ENCODE results near the gene SGSM2.

Gene SGSM2

GRCh38 chr17:2383628-2384167 is 46.4 kb downstream of the SGSM2 start:
- no peak for DNase-seq
- no peak for TF ChIP-seq CTCF (IDR thresholded peaks at IDR 0.05; ENCODE audit: low read depth, low read length)
- Histone ChIP-seq H3K27me3 (no peaks in the 10 kb centered on the region), H3K36me3 (peaks cover 7% of the 10 kb centered on the region), H3K4me1 (no peaks in the 10 kb centered on the region), H3K4me3 (ENCODE audit: low read depth, low read length) (no peak overlapping the region), H3K9me3 (no peaks in the 10 kb centered on the region)

GRCh38 chr17:2384439-2385127 is 47.3 kb downstream of the SGSM2 start:
- no peak for DNase-seq
- TF ChIP-seq CTCF (IDR thresholded peaks at IDR 0.05; ENCODE audit: low read depth, low read length): no peak
- Histone ChIP-seq H3K27me3 (no peaks in the 10 kb centered on the region), H3K4me1 (no peaks in the 10 kb centered on the region), H3K36me3 (peaks cover 7% of the 10 kb centered on the region), H3K4me3 (ENCODE audit: low read depth, low read length) (no peak overlapping the region), H3K9me3 (no peaks in the 10 kb centered on the region)

- DNase-seq: no peak
- no peak for TF ChIP-seq CTCF (IDR thresholded peaks at IDR 0.05; ENCODE audit: low read depth, low read length)
These were observed 48.2 kb downstream of the SGSM2 start for GRCh38 chr17:2385240-2386210.

GRCh38 chr17:2386400-2387085 is 49.2 kb downstream of the SGSM2 start:
- DNase-seq: no peak
- Histone ChIP-seq H3K36me3 (peaks cover 8% of the 10 kb centered on the region), H3K4me1 (no peaks in the 10 kb centered on the region), H3K27me3 (no peaks in the 10 kb centered on the region), H3K9me3 (no peaks in the 10 kb centered on the region), H3K4me3 (ENCODE audit: low read depth, low read length) (no peak overlapping the region)
- no peak for TF ChIP-seq CTCF (IDR thresholded peaks at IDR 0.05; ENCODE audit: low read depth, low read length)

More at GRCh38 chr17:2385240-2386210, 48.2 kb downstream of the SGSM2 start:
- Histone ChIP-seq H3K4me3 (ENCODE audit: low read depth, low read length) (no peak overlapping the region), H3K27me3 (no peaks in the 10 kb centered on the region), H3K36me3 (peaks cover 3% of the 10 kb centered on the region), H3K9me3 (no peaks in the 10 kb centered on the region), H3K4me1 (no peaks in the 10 kb centered on the region)

- H3K4me3 ChIP-seq (ENCODE audit: low read depth, low read length): no peak overlapping the region
- no peak for TF ChIP-seq CTCF (IDR thresholded peaks at IDR 0.05; ENCODE audit: low read depth, low read length)
- H3K4me1 ChIP-seq: no peaks in the 10 kb centered on the region
- H3K36me3 ChIP-seq: peaks cover 9% of the 10 kb centered on the region
- H3K9me3 ChIP-seq: no peaks in the 10 kb centered on the region
- H3K27me3 ChIP-seq: no peaks in the 10 kb centered on the region
- DNase-seq: no peak
These were observed 50.1 kb downstream of the SGSM2 start for GRCh38 chr17:2387086-2388019.

All from BE2C (cell line).